Trophoblast cell (in vitro differentiated cells and primary cell): ENCODE measurements around the gene TTK.

Experiments
- DNase-seq, 2 donors: peaks; one replicate each; pipeline ENCODE4 v3.0.0-alpha.2; 2016
- H2AFZ ChIP-seq: 2 replicates; pipeline ENCODE4 v1.6.1; 2013; ENCODE audit warnings: low read length, moderate library complexity, mild to moderate bottlenecking; ENCODE audit not compliant: insufficient read depth, poor library complexity
- H2AK5ac ChIP-seq: 2 replicates; pipeline ENCODE4 v1.6.1; 2013; ENCODE audit warnings: mild to moderate bottlenecking, low read length
- H2BK120ac ChIP-seq: 2 replicates; pipeline ENCODE4 v1.6.1; 2013; ENCODE audit warnings: low read length, mild to moderate bottlenecking, moderate library complexity; ENCODE audit not compliant: insufficient read depth, poor library complexity
- H2BK12ac ChIP-seq: 2 replicates; pipeline ENCODE4 v1.6.1; 2013; ENCODE audit warnings: mild to moderate bottlenecking, low read length, moderate library complexity
- H2BK5ac ChIP-seq: 2 replicates; pipeline ENCODE4 v1.6.1; 2013; ENCODE audit warnings: low read length, low read depth, moderate library complexity, mild to moderate bottlenecking; ENCODE audit not compliant: poor library complexity
- H3K14ac ChIP-seq: 2 replicates; pipeline ENCODE4 v1.6.1; 2013; ENCODE audit warnings: mild to moderate bottlenecking, low read length
- H3K18ac ChIP-seq: 2 replicates; pipeline ENCODE4 v1.6.1; 2013; ENCODE audit warnings: mild to moderate bottlenecking, low read length
- H3K23ac ChIP-seq: 2 replicates; pipeline ENCODE4 v1.6.1; 2013; ENCODE audit warnings: low read length
- H3K27ac ChIP-seq: 2 replicates; pipeline ENCODE4 v1.5.1; 2013; ENCODE audit warnings: low read depth, mild to moderate bottlenecking, inconsistent platforms, low read length, moderate library complexity
- H3K27me3 ChIP-seq: 2 replicates; pipeline ENCODE4 v1.6.1; 2013; ENCODE audit warnings: inconsistent platforms, mild to moderate bottlenecking, low read length, moderate library complexity; ENCODE audit not compliant: insufficient read depth
- H3K36me3 ChIP-seq, 2 experiments: 1 replicate in 1 of 2; 2 replicates in 1 of 2; pipeline ENCODE4 v1.6.1; 2013; ENCODE audit warnings: low read length in 2 of 2, mild to moderate bottlenecking in 2 of 2, moderate library complexity in 1 of 2; ENCODE audit not compliant: insufficient read depth in 2 of 2, control insufficient read depth in 1 of 2
- H3K4ac ChIP-seq: 2 replicates; pipeline ENCODE4 v1.6.1; 2013; ENCODE audit warnings: low read depth, mild to moderate bottlenecking, low read length, moderate library complexity
- H3K4me1 ChIP-seq, 2 experiments: 1 replicate in 1 of 2; 2 replicates in 1 of 2; pipeline ENCODE4 v1.6.1; 2013; ENCODE audit warnings: low read length in 2 of 2, mild to moderate bottlenecking in 2 of 2, moderate library complexity in 1 of 2; ENCODE audit not compliant: insufficient read depth in 2 of 2, control insufficient read depth in 1 of 2
- H3K4me2 ChIP-seq: 2 replicates; pipeline ENCODE4 v1.6.1; 2013; ENCODE audit warnings: inconsistent platforms, mild to moderate bottlenecking, low read length, moderate library complexity
- H3K4me3 ChIP-seq: 2 replicates; pipeline ENCODE4 v1.5.1; 2013; ENCODE audit warnings: mild to moderate bottlenecking, low read depth, low read length, inconsistent platforms
- H3K79me1 ChIP-seq: one replicate; pipeline ENCODE4 v1.6.1; 2013; ENCODE audit warnings: low read length
- H3K79me2 ChIP-seq: 2 replicates; pipeline ENCODE4 v1.6.1; 2013; ENCODE audit warnings: low read length, mild to moderate bottlenecking; ENCODE audit not compliant: control insufficient read depth, insufficient read depth, poor library complexity
- H3K9ac ChIP-seq: 2 replicates; pipeline ENCODE4 v1.6.1; 2013; ENCODE audit warnings: mild to moderate bottlenecking, low read length
- H3K9me3 ChIP-seq: 2 replicates; pipeline ENCODE4 v1.6.1; 2013; ENCODE audit warnings: low read depth, mild to moderate bottlenecking, control low read depth, inconsistent platforms, low read length; ENCODE audit not compliant: insufficient read depth
- H4K12ac ChIP-seq: 2 replicates; pipeline ENCODE4 v1.6.1; 2013; ENCODE audit warnings: low read depth, mild to moderate bottlenecking, low read length, moderate library complexity
- H4K8ac ChIP-seq: 2 replicates; pipeline ENCODE4 v1.6.1; 2013; ENCODE audit warnings: low read depth, mild to moderate bottlenecking, low read length, moderate library complexity
- H4K91ac ChIP-seq: one replicate; pipeline ENCODE4 v1.6.1; 2013; ENCODE audit warnings: low read depth, mild to moderate bottlenecking, low read length, moderate library complexity
- WGBS: extraction: QIAGEN DNeasy Blood & Tissue Kit; methylation state at CpG from one replicate; pipeline ENCODE4 v1.1.7; 2013; ENCODE audit warnings: missing lambda C conversion rate; ENCODE audit not compliant: insufficient read length, insufficient coverage; ENCODE audit errors: extremely low coverage; 5-methylcytosine and 5-hydroxymethylcytosine counted together

The TTK gene

DNA sequence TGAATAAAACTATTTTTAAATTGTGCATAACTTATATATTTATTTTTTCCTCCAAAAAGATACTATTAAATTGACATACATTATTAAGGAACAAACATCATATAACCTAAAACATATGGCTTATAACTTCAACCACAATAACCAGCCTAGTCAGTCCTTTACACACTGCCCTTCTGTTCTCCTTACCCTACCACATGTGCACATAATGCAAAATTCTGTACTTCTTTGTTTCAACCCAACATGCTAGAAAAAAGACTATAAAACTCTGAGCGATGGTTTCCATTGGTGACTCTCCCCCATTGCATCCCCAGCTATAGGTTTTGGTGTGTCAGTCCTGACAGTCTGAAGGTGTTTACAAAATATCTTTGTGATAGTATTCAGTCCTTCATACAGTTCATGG, 14.8 kb upstream of the TTK start:
- no peak overlapping the region for H2AFZ ChIP-seq
- no peak overlapping the region for H3K14ac ChIP-seq
- no CpG with 5 or more reads among the region's 1 CpG for WGBS

DNA sequence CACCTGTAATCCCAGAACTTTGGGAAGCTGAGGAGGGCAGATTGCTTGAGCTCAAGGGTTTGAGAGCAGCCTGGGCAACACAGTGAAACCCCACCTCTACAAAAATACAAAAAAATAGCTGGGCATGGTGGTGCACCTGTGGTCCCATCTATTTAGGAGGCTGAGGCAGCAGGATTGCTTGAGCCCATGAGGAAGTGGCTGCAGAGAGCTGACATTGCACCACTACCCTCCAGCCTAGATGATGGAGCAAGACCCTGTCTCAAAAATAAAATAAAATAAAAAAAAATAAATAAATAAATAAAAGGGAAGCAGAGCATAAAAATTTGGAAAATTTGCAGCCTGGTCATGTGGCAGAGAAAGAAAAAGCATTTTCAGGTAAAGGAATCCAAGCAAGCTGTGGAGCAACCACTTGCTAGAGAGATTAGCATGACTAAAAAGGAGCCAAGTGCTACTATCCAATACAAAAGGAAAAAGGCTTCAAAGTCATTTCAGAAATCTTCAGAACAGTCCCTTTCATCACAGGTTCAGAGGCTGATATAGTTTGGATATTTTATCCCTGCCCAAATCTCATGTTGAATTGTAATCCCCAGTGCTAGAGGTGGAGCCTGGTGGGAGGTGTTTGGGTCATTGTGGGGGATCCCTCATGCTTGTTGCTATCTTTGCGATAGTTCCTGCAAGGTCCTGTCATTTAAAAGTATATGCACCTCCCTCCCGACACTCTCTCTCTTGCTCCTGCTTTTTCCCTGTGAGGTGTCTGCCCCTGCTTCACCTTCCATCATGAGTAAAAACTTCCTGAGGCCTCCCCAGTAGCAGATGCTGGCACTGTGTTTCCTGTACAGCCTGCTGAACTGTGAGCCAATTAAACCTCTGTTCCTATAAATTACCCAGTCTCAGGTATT, 11.2 kb upstream of the TTK start:
- Histone ChIP-seq H4K12ac (no peak overlapping the region), H3K4me2 (no peak overlapping the region), H4K91ac (no peak overlapping the region), H3K79me1 (no peaks in the 10 kb centered on the region), H2BK120ac (no peak overlapping the region), H3K23ac (no peak overlapping the region), H2AK5ac (no peak overlapping the region), H3K27ac (no peak overlapping the region), H4K8ac (no peak overlapping the region), H2BK5ac (no peak overlapping the region), H3K14ac (no peak overlapping the region), H3K36me3 (no peaks in the 10 kb centered on the region), H2AFZ (no peak overlapping the region), H3K9ac (no peak overlapping the region), H3K18ac (no peak overlapping the region), H2BK12ac (no peak overlapping the region), H3K4ac (no peak overlapping the region), H3K4me1 (no peaks in the 10 kb centered on the region), H3K79me2 (no peaks in the 10 kb centered on the region), H3K27me3 (no peaks in the 10 kb centered on the region), H3K4me3 (no peak overlapping the region), H3K9me3 (peaks cover 2% of the 10 kb centered on the region)
- no CpG with 5 or more reads among the region's 2 CpGs for WGBS
- no peak for DNase-seq

More for the DNA sequence above, 14.8 kb upstream of the TTK start:
- Histone ChIP-seq H2BK5ac (no peak overlapping the region), H3K79me2 (no peaks in the 10 kb centered on the region), H4K8ac (no peak overlapping the region), H2AK5ac (no peak overlapping the region), H3K9ac (no peak overlapping the region), H3K36me3 (no peaks in the 10 kb centered on the region), H3K18ac (no peak overlapping the region), H3K27me3 (no peaks in the 10 kb centered on the region), H4K91ac (no peak overlapping the region), H3K4me1 (no peaks in the 10 kb centered on the region), H2BK120ac (no peak overlapping the region), H3K4ac (no peak overlapping the region), H3K9me3 (peaks cover 2% of the 10 kb centered on the region), H2BK12ac (no peak overlapping the region), H3K23ac (no peak overlapping the region), H3K4me2 (no peak overlapping the region), H3K27ac (no peak overlapping the region), H3K4me3 (no peak overlapping the region), H4K12ac (no peak overlapping the region), H3K79me1 (no peaks in the 10 kb centered on the region)
- no peak for DNase-seq

DNA sequence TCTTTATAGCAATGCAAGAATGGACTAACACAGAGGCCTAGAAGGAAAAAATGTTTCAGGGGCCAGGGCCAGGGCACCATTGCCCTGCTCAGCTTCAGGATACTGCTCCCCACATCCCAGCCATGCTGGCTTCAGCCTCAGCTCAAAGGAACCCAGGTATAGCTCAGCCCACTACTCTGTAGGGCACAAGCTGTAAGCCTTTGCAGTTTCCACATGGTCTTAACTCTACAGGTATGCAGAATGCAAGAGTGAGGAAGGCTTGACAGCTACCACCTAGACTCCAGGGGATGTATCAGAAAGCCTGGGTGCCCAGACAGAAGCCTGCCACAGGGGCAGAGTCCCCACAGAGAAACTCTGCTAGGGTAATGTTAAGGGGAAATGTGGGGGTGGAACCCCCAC, 10.5 kb upstream of the TTK start:
- no peak overlapping the region for H2BK12ac ChIP-seq
- H3K4me2 ChIP-seq, result no peak overlapping the region
- H4K8ac ChIP-seq, result no peak overlapping the region
- H3K18ac ChIP-seq, result no peak overlapping the region
- no peak overlapping the region for H3K4ac ChIP-seq
- no peak overlapping the region for H4K91ac ChIP-seq
- H3K9me3 ChIP-seq, result peaks cover 2% of the 10 kb centered on the region
- no peak overlapping the region for H2BK5ac ChIP-seq
- H3K27ac ChIP-seq, result no peak overlapping the region
- no peak overlapping the region for H2AK5ac ChIP-seq
- no peaks in the 10 kb centered on the region for H3K36me3 ChIP-seq
- H3K79me1 ChIP-seq, result no peaks in the 10 kb centered on the region
- H3K4me1 ChIP-seq, result no peaks in the 10 kb centered on the region
- no peak overlapping the region for H3K14ac ChIP-seq
- H3K9ac ChIP-seq, result no peak overlapping the region
- H2AFZ ChIP-seq, result no peak overlapping the region
- no peak overlapping the region for H4K12ac ChIP-seq
- no peak overlapping the region for H3K23ac ChIP-seq
- no peak for DNase-seq
- H3K27me3 ChIP-seq, result no peaks in the 10 kb centered on the region
- H3K79me2 ChIP-seq, result no peaks in the 10 kb centered on the region
- no peak overlapping the region for H2BK120ac ChIP-seq
- H3K4me3 ChIP-seq, result no peak overlapping the region

DNA sequence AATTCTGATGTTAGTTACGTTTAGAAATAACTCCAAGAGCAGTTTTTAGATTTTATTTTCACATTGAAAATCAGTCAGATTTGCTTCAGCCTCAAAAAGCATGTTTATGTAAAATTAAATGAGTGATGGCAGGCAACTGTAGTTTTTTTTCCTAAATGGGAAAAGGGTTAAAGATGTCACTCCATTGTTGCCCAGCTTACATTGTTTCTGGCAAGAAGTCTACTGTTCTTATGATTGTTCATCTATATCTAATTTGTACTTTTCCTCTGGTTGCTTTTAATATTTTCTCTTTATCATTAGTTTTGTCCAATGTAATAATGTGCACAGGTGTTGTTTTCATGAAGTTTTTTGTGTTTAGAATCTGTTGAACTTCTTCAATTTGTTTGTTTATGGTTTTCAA, 6.7 kb upstream of the TTK start:
- Histone ChIP-seq H3K14ac (no peak overlapping the region), H4K8ac (no peak overlapping the region), H3K27ac (no peak overlapping the region), H2BK5ac (no peak overlapping the region), H3K23ac (no peak overlapping the region), H3K9ac (no peak overlapping the region), H2AK5ac (no peak overlapping the region), H2AFZ (no peak overlapping the region), H4K12ac (no peak overlapping the region), H3K9me3 (peaks cover 2% of the 10 kb centered on the region), H2BK120ac (no peak overlapping the region), H3K4me1 (no peaks in the 10 kb centered on the region), H3K79me1 (no peaks in the 10 kb centered on the region), H4K91ac (no peak overlapping the region), H3K4ac (no peak overlapping the region), H3K27me3 (no peaks in the 10 kb centered on the region), H3K18ac (no peak overlapping the region), H2BK12ac (no peak overlapping the region), H3K4me2 (no peak overlapping the region), H3K4me3 (no peak overlapping the region), H3K79me2 (no peaks in the 10 kb centered on the region), H3K36me3 (no peaks in the 10 kb centered on the region)
- no peak for DNase-seq
- WGBS, result no CpG with 5 or more reads among the region's 1 CpG
